Colonic mucosa (tissue), 4 donors: Measurements from ENCODE around the gene TEX2. TPM values are rescaled to one million over a fixed set of nuclear protein-coding genes. Genes with fewer than 3 reads are reported as not detected.

ENCODE experiments used
- DNase-seq: peaks from one replicate; pipeline ENCODE4 v3.0.0-alpha.2; 2020
- H3K27ac ChIP-seq: fragments of 200-600 bp; one replicate; pipeline ENCODE4 v1.8.0; 2021
- H3K27me3 ChIP-seq: fragments of 200-600 bp; one replicate; pipeline ENCODE4 v1.8.0; 2021
- H3K36me3 ChIP-seq: fragments of 200-600 bp; one replicate; pipeline ENCODE4 v1.8.0; 2021
- H3K4me1 ChIP-seq: fragments of 200-600 bp; one replicate; pipeline ENCODE4 v1.8.0; 2021; ENCODE audit warnings: mild to moderate bottlenecking
- H3K4me3 ChIP-seq: fragments of 200-600 bp; one replicate; pipeline ENCODE4 v1.8.0; 2021
- H3K9ac ChIP-seq, 2 donors: one replicate each; pipeline ENCODE4 v1.7.0; 2013; ENCODE audit warnings: control low read depth in 2 of 2, low read depth in 2 of 2, low read length in 2 of 2
- H3K9me3 ChIP-seq: fragments of 200-600 bp; one replicate; pipeline ENCODE4 v1.8.0; 2021
- intact Hi-C: fragments of 100-400 bp; cut with DNase I; formaldehyde crosslinking; loops from one replicate; pipeline ENCODE4 v1.14.1; 2022
- total RNA-seq, 2 donors: library from RNA; stranded (reverse); fragmentation: NEBNext Ultra II Directional in 1 of 2; extraction: Animal tissue kit (Norgen Biotek cat#: 25700) in 1 of 2; gene quantifications; one replicate each; pipeline ENCODE4 v1.2.1, GENCODE V29; 2021
- TF ChIP-seq, protein P1 (sequence below): fragments of 200-600 bp; IDR thresholded peaks from one replicate; pipeline ENCODE4 v1.8.0; 2022; ENCODE audit warnings: antibody characterized with exemption, mild to moderate bottlenecking
- donor health status: healthy.
- donor health status: DM: no; HTN: no; CAD: no.
- donor health status: DM: no; HTN: no; CAD: no.

Gene TEX2
- total RNA-seq, 2 donors from 2014 or later, result 29.0 to 29.7 TPM

DNA sequence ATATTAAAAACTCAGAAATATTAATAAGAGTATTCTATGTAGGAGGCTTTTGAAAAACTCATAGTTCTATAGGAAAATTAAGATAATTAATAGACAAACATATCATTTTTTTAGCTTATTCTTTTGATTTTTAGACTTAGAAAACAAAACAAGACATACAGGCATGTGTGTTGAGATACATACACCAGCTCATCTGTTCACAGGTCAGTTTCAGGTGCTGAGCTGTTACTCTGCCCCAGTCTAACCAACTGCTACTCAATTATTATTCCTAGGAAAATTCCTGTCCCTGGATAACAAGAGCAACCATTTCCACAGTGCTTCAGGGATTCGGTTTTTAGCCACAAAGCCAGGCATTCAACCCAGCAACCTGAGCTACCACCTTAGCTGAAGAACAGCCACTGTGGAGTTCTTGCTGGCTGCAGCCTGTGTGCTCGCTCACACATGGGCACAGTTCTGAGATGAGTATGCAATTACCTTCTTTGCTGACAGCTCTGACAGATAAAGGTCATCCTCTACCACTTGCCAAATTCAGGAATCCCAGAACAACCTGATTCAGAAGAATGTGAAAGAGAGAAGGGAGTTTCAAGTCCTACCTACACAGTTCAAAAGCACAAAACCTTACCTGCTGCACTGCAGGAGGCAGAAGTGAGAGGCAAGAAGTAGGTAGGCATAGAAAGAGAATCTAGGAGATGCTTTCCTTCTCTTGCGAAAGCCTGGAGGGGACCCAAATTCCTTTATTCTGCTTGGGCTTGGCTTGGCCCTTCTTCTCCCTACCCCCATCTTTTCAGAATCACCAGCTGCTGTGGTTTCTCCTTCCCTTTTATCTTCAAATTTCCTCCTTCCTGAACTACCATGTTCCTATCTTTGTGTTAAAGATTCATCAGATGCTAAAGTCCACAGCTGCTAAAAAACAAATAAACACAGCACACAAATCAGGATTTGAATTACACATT, 62.7 kb downstream of the TEX2 start:
- intact Hi-C loops, result no loop called here
- H3K4me3 ChIP-seq, result no peak overlapping the region
- DNase-seq, result no peak
- no peak overlapping the region for H3K27ac ChIP-seq
- TF ChIP-seq, protein P1, sequence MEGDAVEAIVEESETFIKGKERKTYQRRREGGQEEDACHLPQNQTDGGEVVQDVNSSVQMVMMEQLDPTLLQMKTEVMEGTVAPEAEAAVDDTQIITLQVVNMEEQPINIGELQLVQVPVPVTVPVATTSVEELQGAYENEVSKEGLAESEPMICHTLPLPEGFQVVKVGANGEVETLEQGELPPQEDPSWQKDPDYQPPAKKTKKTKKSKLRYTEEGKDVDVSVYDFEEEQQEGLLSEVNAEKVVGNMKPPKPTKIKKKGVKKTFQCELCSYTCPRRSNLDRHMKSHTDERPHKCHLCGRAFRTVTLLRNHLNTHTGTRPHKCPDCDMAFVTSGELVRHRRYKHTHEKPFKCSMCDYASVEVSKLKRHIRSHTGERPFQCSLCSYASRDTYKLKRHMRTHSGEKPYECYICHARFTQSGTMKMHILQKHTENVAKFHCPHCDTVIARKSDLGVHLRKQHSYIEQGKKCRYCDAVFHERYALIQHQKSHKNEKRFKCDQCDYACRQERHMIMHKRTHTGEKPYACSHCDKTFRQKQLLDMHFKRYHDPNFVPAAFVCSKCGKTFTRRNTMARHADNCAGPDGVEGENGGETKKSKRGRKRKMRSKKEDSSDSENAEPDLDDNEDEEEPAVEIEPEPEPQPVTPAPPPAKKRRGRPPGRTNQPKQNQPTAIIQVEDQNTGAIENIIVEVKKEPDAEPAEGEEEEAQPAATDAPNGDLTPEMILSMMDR, result no peak
- H3K27me3 ChIP-seq, result no peaks in the 10 kb centered on the region
- H3K4me1 ChIP-seq, result no peaks in the 10 kb centered on the region
- H3K36me3 ChIP-seq, result no peaks in the 10 kb centered on the region
- H3K9me3 ChIP-seq, result no peaks in the 10 kb centered on the region
- no peak overlapping the region for H3K9ac ChIP-seq

DNA sequence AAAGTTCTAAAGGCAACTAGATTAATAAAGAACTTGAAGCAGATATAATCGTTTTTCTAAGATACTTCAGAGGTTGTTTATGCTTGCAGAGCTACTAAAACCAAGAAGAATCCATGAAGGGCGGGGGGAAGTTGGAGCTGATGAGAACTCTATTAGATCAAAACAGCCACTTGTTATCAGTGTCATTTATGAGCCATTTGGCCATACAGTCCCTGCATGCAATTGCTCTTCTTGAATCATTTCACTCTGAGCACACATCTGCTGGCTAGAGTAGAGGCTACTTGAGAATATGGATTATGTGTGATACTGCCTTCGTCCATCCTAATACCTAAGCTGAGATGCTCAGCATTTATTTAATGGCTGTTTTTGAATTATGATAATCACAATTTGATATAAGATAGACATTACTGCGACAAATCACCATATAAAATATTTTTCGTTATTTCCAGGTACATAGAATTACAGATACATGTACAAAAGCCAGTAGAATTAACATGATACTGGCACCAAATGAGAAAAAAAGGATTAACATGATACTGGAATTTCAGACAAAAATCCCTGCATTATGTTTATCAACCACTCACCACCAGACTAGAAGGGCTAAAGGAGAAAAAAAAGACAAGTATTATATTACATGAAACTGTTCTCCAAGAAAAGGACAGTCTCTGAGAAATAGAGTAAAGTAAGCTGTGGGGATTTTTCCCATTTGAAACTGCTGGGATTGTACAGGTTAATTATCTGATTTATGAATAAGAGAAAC, 64.5 kb downstream of the TEX2 start:
- no peak for DNase-seq
- Histone ChIP-seq H3K9ac (no peak overlapping the region), H3K4me1 (no peaks in the 10 kb centered on the region), H3K4me3 (no peak overlapping the region), H3K36me3 (no peaks in the 10 kb centered on the region), H3K27ac (no peak overlapping the region), H3K9me3 (no peaks in the 10 kb centered on the region), H3K27me3 (no peaks in the 10 kb centered on the region)
- intact Hi-C loops, result no loop called here
- TF ChIP-seq, protein P1, result no peak

DNA sequence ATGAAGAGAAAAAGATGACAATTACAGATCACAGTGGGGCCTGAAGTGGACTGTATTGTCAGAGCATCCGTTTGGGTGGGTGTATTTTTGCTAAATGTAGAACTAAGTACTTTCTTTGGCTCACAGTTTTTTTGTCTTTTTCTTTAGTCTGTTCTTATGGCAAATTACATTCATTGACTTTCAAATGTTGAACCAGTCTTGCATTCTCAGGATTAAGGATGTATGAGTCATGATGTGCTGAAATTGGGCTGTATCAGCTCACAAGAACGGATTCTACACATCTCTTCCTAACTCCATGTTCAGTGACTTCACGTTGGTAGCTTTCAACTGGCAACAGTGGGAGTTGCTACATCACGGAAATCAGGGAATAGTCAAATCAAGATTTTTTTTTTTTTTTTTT, 66.5 kb downstream of the TEX2 start:
- TF ChIP-seq, protein P1, result no peak
- Histone ChIP-seq H3K9me3 (no peaks in the 10 kb centered on the region), H3K4me3 (no peak overlapping the region), H3K27ac (no peak overlapping the region), H3K4me1 (no peaks in the 10 kb centered on the region), H3K27me3 (no peaks in the 10 kb centered on the region), H3K36me3 (no peaks in the 10 kb centered on the region), H3K9ac (no peak overlapping the region)
- intact Hi-C loops, result no loop called here
- no peak for DNase-seq

- intact Hi-C loops, result no loop called here
- DNase-seq, result no peak
- TF ChIP-seq, protein P1, result no peak
- Histone ChIP-seq H3K27me3 (no peaks in the 10 kb centered on the region), H3K9me3 (no peaks in the 10 kb centered on the region), H3K27ac (no peak overlapping the region), H3K4me1 (no peaks in the 10 kb centered on the region), H3K36me3 (no peaks in the 10 kb centered on the region), H3K4me3 (no peak overlapping the region), H3K9ac (no peak overlapping the region)
Observed at GRCh38 chr17:64193561-64193960, 69.5 kb downstream of the TEX2 start.

DNA sequence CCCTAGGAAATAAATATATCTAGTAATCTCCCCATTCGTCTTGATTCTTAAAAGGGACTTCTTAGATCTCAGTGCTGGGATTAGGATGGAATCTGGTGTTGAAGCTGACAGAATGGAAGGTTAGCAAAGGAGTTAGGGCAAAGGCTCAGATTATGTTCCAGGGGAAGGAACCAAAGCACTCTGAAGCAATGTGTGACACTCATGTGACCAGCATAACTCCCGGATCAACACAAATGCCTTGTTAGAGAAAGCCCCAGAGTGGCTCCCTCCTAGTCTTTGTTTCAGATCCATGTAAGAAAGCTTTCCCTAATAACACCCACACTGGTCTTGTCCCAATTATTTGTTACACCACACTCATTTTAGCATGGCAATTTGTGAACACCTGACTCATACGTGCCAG, 70.5 kb downstream of the TEX2 start:
- H3K27ac ChIP-seq, result no peak overlapping the region

More for the DNA sequence above, 70.5 kb downstream of the TEX2 start:
- Histone ChIP-seq H3K9ac (no peak overlapping the region), H3K4me3 (no peak overlapping the region), H3K9me3 (no peaks in the 10 kb centered on the region), H3K36me3 (no peaks in the 10 kb centered on the region), H3K27me3 (no peaks in the 10 kb centered on the region), H3K4me1 (no peaks in the 10 kb centered on the region)
- no peak for DNase-seq
- TF ChIP-seq, protein P1, result no peak
- intact Hi-C loops, result no loop called here
